OCI-LY1 (cell line): ENCODE measurements around the gene ZNF579.

ENCODE experiments used
- H2AFZ ChIP-seq: fragments of 200-600 bp; sonication (generic), shearing (Covaris generic); 2 replicates; pipeline ENCODE4 v1.6.0; 2014; ENCODE audit warnings: antibody characterized with exemption, mild to moderate bottlenecking, low read length
- H3F3A ChIP-seq: fragments of 200-600 bp; sonication (generic), shearing (Covaris generic); 2 replicates; pipeline ENCODE4 v1.6.0; 2014; ENCODE audit warnings: mild to moderate bottlenecking, antibody characterized with exemption, low read length, moderate library complexity; ENCODE audit not compliant: insufficient read depth
- H3K27ac ChIP-seq: fragments of 200-600 bp; sonication (generic); 2 replicates; pipeline ENCODE4 v1.5.1; 2014; ENCODE audit warnings: low read length, mixed run types, mild to moderate bottlenecking, low read depth; ENCODE audit not compliant: poor library complexity, severe bottlenecking
- H3K27me3 ChIP-seq: fragments of 200-600 bp; sonication (generic); 2 replicates; pipeline ENCODE4 v1.6.0; 2014; ENCODE audit warnings: antibody characterized with exemption, mild to moderate bottlenecking, low read length, moderate library complexity; ENCODE audit not compliant: insufficient read depth
- H3K36me3 ChIP-seq: fragments of 200-600 bp; sonication (generic); 2 replicates; pipeline ENCODE4 v1.6.1; 2014; ENCODE audit warnings: mild to moderate bottlenecking, antibody characterized with exemption, low read length, moderate library complexity, mixed read lengths; ENCODE audit not compliant: insufficient read depth
- H3K4me1 ChIP-seq: fragments of 200-600 bp; sonication (generic); 2 replicates; pipeline ENCODE4 v1.5.1; 2014; ENCODE audit warnings: mild to moderate bottlenecking, low read length, moderate library complexity; ENCODE audit not compliant: insufficient read depth, severe bottlenecking
- H3K4me2 ChIP-seq: fragments of 200-600 bp; sonication (generic), shearing (Covaris generic); 2 replicates; pipeline ENCODE4 v1.6.1; 2014; ENCODE audit warnings: low read length
- H3K4me3 ChIP-seq: fragments of 200-600 bp; sonication (generic); 2 replicates; pipeline ENCODE4 v1.5.1; 2014; ENCODE audit warnings: low read length, low read depth, mild to moderate bottlenecking, mixed read lengths; ENCODE audit not compliant: poor library complexity, severe bottlenecking
- H3K79me2 ChIP-seq: fragments of 200-600 bp; shearing (Covaris generic); 2 replicates; pipeline ENCODE4 v1.6.1; 2016; ENCODE audit warnings: mixed run types, low read length, mixed read lengths; ENCODE audit not compliant: insufficient read depth
- H3K9ac ChIP-seq: fragments of 200-600 bp; sonication (generic), shearing (Covaris generic); 2 replicates; pipeline ENCODE4 v1.6.1; 2014; ENCODE audit warnings: mild to moderate bottlenecking, low read length, mixed read lengths
- H3K9me2 ChIP-seq: fragments of 200-600 bp; sonication (generic), shearing (Covaris generic); 2 replicates; pipeline ENCODE4 v1.6.1; 2014; ENCODE audit warnings: low read depth, mild to moderate bottlenecking, low read length, mixed read lengths
- H3K9me3 ChIP-seq: fragments of 200-600 bp; shearing (Covaris generic); 2 replicates; pipeline ENCODE4 v1.6.1; 2014; ENCODE audit warnings: low read length, mixed read lengths
- H4K20me1 ChIP-seq: fragments of 200-600 bp; sonication (generic), shearing (Covaris generic); 2 replicates; pipeline ENCODE4 v1.6.0; 2016; ENCODE audit warnings: mild to moderate bottlenecking, low read length; ENCODE audit not compliant: insufficient read depth
- EZH2 ChIP-seq: fragments of 200-600 bp; sonication (generic), shearing (Covaris generic); IDR thresholded peaks from 2 replicates; pipeline ENCODE4 v1.8.0; 2017; ENCODE audit warnings: borderline replicate concordance, mixed run types, mild to moderate bottlenecking, antibody characterized with exemption, low read length, moderate library complexity, mixed read lengths
- TF ChIP-seq, protein P1 (sequence below): fragments of 200-600 bp; sonication (generic), shearing (Covaris generic); IDR thresholded peaks from 2 replicates; pipeline ENCODE4 v1.5.1; 2017; ENCODE audit warnings: mild to moderate bottlenecking, antibody characterized with exemption, low read length, moderate library complexity, mixed read lengths

Gene ZNF579

DNA sequence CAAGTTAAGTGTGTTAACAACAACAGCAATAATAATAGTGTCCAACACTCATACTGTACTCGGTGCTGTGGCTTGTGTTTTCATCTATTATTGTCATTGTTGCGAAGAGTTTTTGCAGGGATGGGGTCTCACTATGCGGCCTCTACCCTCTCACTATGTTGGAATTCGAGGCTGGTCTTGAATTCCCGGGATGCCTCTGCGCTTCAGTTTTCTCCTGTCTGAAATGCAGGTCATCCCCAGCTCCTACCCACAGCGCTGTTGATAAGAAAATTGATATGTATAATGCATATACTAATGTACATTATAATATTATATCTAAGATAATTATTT lies 30.4 kb downstream of the ZNF579 start:
- no peak overlapping the region for H3K4me3 ChIP-seq
- H3K9me2 ChIP-seq: no peaks in the 10 kb centered on the region
- H3K9me3 ChIP-seq: no peaks in the 10 kb centered on the region
- H3K36me3 ChIP-seq: no peaks in the 10 kb centered on the region
- no peaks in the 10 kb centered on the region for H3F3A ChIP-seq
- no peak overlapping the region for H3K9ac ChIP-seq
- no peak overlapping the region for H3K27ac ChIP-seq
- H4K20me1 ChIP-seq: no peaks in the 10 kb centered on the region
- H3K4me1 ChIP-seq: no peaks in the 10 kb centered on the region
- no peak for TF ChIP-seq EZH2
- TF ChIP-seq, protein P1, sequence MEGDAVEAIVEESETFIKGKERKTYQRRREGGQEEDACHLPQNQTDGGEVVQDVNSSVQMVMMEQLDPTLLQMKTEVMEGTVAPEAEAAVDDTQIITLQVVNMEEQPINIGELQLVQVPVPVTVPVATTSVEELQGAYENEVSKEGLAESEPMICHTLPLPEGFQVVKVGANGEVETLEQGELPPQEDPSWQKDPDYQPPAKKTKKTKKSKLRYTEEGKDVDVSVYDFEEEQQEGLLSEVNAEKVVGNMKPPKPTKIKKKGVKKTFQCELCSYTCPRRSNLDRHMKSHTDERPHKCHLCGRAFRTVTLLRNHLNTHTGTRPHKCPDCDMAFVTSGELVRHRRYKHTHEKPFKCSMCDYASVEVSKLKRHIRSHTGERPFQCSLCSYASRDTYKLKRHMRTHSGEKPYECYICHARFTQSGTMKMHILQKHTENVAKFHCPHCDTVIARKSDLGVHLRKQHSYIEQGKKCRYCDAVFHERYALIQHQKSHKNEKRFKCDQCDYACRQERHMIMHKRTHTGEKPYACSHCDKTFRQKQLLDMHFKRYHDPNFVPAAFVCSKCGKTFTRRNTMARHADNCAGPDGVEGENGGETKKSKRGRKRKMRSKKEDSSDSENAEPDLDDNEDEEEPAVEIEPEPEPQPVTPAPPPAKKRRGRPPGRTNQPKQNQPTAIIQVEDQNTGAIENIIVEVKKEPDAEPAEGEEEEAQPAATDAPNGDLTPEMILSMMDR: no peak
- no peak overlapping the region for H2AFZ ChIP-seq
- H3K79me2 ChIP-seq: no peaks in the 10 kb centered on the region
- H3K4me2 ChIP-seq: no peak overlapping the region
- H3K27me3 ChIP-seq: peaks cover 8% of the 10 kb centered on the region; the same call in 1 of the 2 replicates

DNA sequence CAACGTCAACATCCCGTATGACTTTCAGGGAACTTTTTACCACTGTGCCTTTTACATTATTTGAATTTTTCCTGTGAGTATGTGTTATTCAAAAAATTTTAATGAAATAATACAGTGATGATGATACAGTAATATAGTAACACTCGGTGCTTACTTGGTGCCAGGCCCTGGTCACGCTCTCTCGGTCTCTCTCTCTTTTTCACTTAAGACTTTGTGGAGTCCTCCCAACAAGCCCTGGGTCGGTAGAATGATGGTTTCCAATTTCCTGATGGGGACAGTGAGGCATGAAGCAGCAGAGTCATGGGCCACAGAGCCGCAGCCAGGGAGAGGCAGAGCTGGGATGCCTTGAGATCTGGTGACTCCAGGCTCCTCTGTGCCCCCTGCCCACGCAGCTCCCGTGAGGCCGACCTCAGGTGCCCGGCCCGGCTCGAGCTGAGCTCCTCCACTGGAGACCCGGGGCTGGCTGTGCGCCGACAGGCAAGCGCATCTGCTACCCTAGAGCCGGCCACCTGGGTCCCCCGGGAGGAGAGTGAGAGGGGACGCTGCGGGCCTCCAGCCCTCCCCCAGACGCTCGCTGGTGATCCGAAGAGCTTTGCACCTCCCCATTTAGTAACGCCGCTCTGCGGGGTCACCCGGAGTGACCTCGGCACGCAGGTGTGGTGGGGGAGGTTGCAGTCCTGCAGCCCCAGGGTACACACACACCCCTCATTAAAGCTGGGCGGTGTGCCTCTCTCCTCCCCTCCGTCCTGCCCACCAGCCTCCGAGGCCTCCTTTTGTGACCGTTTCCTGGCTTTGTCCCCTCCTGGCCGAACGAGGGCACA lies 30.9 kb downstream of the ZNF579 start:
- no peaks in the 10 kb centered on the region for H3K9me3 ChIP-seq
- H3K27me3 ChIP-seq: peaks cover 9% of the 10 kb centered on the region; the same call in 1 of the 2 replicates
- no peak overlapping the region for H3K27ac ChIP-seq
- no peaks in the 10 kb centered on the region for H3K4me1 ChIP-seq
- H3F3A ChIP-seq: no peaks in the 10 kb centered on the region
- H2AFZ ChIP-seq: no peak overlapping the region
- no peak overlapping the region for H3K4me3 ChIP-seq
- no peaks in the 10 kb centered on the region for H3K36me3 ChIP-seq
- H4K20me1 ChIP-seq: no peaks in the 10 kb centered on the region
- no peaks in the 10 kb centered on the region for H3K9me2 ChIP-seq
- TF ChIP-seq, protein P1: no peak
- no peak for TF ChIP-seq EZH2
- no peak overlapping the region for H3K4me2 ChIP-seq
- H3K9ac ChIP-seq: no peak overlapping the region
- H3K79me2 ChIP-seq: no peaks in the 10 kb centered on the region

DNA sequence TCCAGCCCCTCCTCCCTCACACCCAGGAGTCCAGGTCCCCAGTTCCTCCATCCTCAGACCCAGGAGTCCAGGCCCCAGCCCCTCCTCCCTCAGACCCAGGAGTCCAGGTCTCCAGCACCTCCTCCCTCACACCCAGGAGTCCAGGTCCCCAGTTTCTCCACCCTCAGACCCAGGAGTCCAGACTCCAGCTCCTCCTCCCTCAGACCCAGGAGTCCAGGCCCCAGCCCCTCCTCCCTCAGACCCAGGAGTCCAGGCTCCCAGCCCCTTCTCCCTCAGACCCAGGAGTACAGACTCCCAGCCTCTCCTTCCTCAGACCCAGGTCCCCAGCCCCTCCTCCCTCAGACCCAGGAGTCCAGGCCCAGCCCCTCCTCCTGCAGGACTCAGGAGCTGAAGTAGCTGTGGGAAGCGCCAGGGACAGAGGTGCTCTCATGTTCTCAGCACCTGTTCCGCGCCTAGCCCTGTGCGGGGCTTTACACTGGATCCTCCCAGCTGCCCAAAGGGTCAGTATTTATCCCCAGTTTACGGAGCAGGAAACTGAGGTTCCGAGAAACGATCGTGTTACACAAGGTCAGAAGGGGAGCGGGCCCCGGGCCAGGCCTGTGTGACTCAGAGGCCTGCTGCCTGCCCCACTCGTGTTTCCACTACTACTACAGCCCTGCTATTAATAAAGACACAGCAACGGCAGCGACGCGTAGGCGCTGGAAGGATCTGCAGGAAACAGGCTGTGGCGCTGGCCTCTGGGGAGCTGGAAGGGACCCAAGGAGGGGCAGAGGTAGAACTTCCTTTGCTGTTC lies 33.6 kb downstream of the ZNF579 start:
- no peaks in the 10 kb centered on the region for H3K9me2 ChIP-seq
- no peaks in the 10 kb centered on the region for H3K9me3 ChIP-seq
- peaks cover 9% of the 10 kb centered on the region; the same call in 1 of the 2 replicates for H3K27me3 ChIP-seq
- H2AFZ ChIP-seq: no peak overlapping the region
- no peak for TF ChIP-seq EZH2
- TF ChIP-seq, protein P1: no peak
- H4K20me1 ChIP-seq: no peaks in the 10 kb centered on the region
- H3K4me2 ChIP-seq: no peak overlapping the region
- no peak overlapping the region for H3K27ac ChIP-seq
- H3K4me1 ChIP-seq: no peaks in the 10 kb centered on the region
- H3K4me3 ChIP-seq: no peak overlapping the region
- no peaks in the 10 kb centered on the region for H3K79me2 ChIP-seq
- no peaks in the 10 kb centered on the region for H3K36me3 ChIP-seq
- no peak overlapping the region for H3K9ac ChIP-seq
- H3F3A ChIP-seq: no peaks in the 10 kb centered on the region
